ENCODE measurements around the gene SLC7A10.
"Not testable (repeated sequence)": the region's sequence is repeated elsewhere in the genome, so short reads cannot be mapped to it uniquely, and the experiment has no call there.

Gene SLC7A10

GRCh38 chr19:33211794-33212435, 13.7 kb downstream of the SLC7A10 start:
- Histone ChIP-seq H3K4me1 (ENCODE audit: insufficient read depth, low read length, severe bottlenecking) (no peaks in the 10 kb centered on the region), H3F3A (ENCODE audit: insufficient read depth, low read length) (no peaks in the 10 kb centered on the region), H3K4me3 (ENCODE audit: low read depth, low read length, poor library complexity, severe bottlenecking) (no peak overlapping the region), H3K36me3 (ENCODE audit: insufficient read depth, low read length) (no peaks in the 10 kb centered on the region), H3K27me3 (ENCODE audit: insufficient read depth, low read length) (no peaks in the 10 kb centered on the region; the same call in 1 of the 2 replicates), H3K9me3 (ENCODE audit: low read length) (no peaks in the 10 kb centered on the region), H3K9me2 (ENCODE audit: low read depth, low read length) (no peaks in the 10 kb centered on the region), H4K20me1 (ENCODE audit: insufficient read depth, low read length) (no peaks in the 10 kb centered on the region), H3K9ac (ENCODE audit: low read length) (no peak overlapping the region), H3K4me2 (ENCODE audit: low read length) (no peak overlapping the region), H3K27ac (ENCODE audit: low read depth, low read length, poor library complexity, severe bottlenecking) (no peak overlapping the region), H2AFZ (ENCODE audit: low read length) (no peak overlapping the region), H3K79me2 (ENCODE audit: insufficient read depth, low read length) (no peaks in the 10 kb centered on the region)
- TF ChIP-seq EZH2 (IDR thresholded peaks at IDR 0.05; ENCODE audit: borderline replicate concordance, low read length): no peak
- TF ChIP-seq, protein P1, sequence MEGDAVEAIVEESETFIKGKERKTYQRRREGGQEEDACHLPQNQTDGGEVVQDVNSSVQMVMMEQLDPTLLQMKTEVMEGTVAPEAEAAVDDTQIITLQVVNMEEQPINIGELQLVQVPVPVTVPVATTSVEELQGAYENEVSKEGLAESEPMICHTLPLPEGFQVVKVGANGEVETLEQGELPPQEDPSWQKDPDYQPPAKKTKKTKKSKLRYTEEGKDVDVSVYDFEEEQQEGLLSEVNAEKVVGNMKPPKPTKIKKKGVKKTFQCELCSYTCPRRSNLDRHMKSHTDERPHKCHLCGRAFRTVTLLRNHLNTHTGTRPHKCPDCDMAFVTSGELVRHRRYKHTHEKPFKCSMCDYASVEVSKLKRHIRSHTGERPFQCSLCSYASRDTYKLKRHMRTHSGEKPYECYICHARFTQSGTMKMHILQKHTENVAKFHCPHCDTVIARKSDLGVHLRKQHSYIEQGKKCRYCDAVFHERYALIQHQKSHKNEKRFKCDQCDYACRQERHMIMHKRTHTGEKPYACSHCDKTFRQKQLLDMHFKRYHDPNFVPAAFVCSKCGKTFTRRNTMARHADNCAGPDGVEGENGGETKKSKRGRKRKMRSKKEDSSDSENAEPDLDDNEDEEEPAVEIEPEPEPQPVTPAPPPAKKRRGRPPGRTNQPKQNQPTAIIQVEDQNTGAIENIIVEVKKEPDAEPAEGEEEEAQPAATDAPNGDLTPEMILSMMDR (IDR thresholded peaks at IDR 0.05; ENCODE audit: low read length): no peak

DNA sequence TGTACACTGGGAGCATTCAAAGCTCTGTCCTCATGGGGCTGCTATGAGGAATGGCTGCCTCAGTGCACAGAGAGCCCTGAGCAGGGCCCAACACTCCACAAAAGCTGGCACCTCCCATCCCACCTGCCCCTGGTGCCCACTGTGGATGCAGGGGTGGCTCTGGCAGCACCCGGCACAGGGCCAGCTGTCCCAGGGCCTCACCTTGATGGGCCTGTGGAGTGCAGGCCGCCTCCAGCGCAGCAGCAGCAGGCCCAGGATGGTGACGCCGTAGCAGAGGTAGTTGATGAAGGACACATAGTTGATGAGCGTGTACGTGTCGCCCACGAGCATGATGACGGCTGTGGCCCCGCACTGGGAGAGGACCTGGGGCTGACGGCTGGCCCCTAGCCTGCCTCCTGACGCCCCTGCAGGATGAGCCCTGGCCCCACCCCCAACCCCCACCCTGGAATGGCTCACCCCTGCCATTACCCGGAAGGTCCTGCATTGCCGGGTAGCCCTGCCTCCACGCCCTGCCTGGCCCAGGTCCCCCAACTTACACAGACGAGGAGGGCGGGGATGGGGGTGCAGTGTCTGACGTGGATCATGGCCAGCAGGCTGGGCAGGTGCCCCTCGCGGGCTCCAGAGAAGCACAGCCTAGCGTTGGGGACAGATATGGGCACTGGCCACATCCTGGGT, 15.2 kb downstream of the SLC7A10 start:
- no peak overlapping the region for H3K9ac ChIP-seq (ENCODE audit: low read length)
- no peak overlapping the region for H3K27ac ChIP-seq (ENCODE audit: low read depth, low read length, poor library complexity, severe bottlenecking)

GRCh38 chr19:33209850-33210230, 15.8 kb downstream of the SLC7A10 start:
- H3K27ac ChIP-seq (ENCODE audit: low read depth, low read length, poor library complexity, severe bottlenecking); H3K9me2 ChIP-seq (ENCODE audit: low read depth, low read length); H3K4me3 ChIP-seq (ENCODE audit: low read depth, low read length, poor library complexity, severe bottlenecking); H3K4me1 ChIP-seq (ENCODE audit: insufficient read depth, low read length, severe bottlenecking); H3K9me3 ChIP-seq (ENCODE audit: low read length); H3K4me2 ChIP-seq (ENCODE audit: low read length); H3K79me2 ChIP-seq (ENCODE audit: insufficient read depth, low read length); H3F3A ChIP-seq (ENCODE audit: insufficient read depth, low read length); H3K9ac ChIP-seq (ENCODE audit: low read length); H4K20me1 ChIP-seq (ENCODE audit: insufficient read depth, low read length); H3K36me3 ChIP-seq (ENCODE audit: insufficient read depth, low read length); H2AFZ ChIP-seq (ENCODE audit: low read length); H3K27me3 ChIP-seq (ENCODE audit: insufficient read depth, low read length): not testable (repeated sequence)

More for the DNA sequence above, 15.2 kb downstream of the SLC7A10 start:
- H3F3A ChIP-seq (ENCODE audit: insufficient read depth, low read length): no peaks in the 10 kb centered on the region
- H4K20me1 ChIP-seq (ENCODE audit: insufficient read depth, low read length): no peaks in the 10 kb centered on the region
- no peaks in the 10 kb centered on the region; the same call in 1 of the 2 replicates for H3K27me3 ChIP-seq (ENCODE audit: insufficient read depth, low read length)
- H3K79me2 ChIP-seq (ENCODE audit: insufficient read depth, low read length): no peaks in the 10 kb centered on the region
- no peak overlapping the region for H2AFZ ChIP-seq (ENCODE audit: low read length)
- no peaks in the 10 kb centered on the region for H3K4me1 ChIP-seq (ENCODE audit: insufficient read depth, low read length, severe bottlenecking)
- TF ChIP-seq, protein P1 (IDR thresholded peaks at IDR 0.05; ENCODE audit: low read length): no peak
- TF ChIP-seq EZH2 (IDR thresholded peaks at IDR 0.05; ENCODE audit: borderline replicate concordance, low read length): no peak
- no peaks in the 10 kb centered on the region for H3K36me3 ChIP-seq (ENCODE audit: insufficient read depth, low read length)
- no peak overlapping the region for H3K4me2 ChIP-seq (ENCODE audit: low read length)
- no peaks in the 10 kb centered on the region for H3K9me3 ChIP-seq (ENCODE audit: low read length)
- H3K4me3 ChIP-seq (ENCODE audit: low read depth, low read length, poor library complexity, severe bottlenecking): no peak overlapping the region
- H3K9me2 ChIP-seq (ENCODE audit: low read depth, low read length): no peaks in the 10 kb centered on the region

Data from OCI-LY1 (cell line).